ENCODE results near the gene ZNF560.

ZNF560 gene

GRCh38 chr19:9435279-9436268 is 62.8 kb downstream of the ZNF560 start, which contains the start of gene ZNF266:
Gene ZNF266, minus strand, starts transcription at chr19:9435573. Its CDS starts 15,484 bp downstream, at chr19:9420089.
- DNase-seq, result peak; percentile 93

- DNase-seq, result peak; percentile 17
These were observed 66.9 kb downstream of the ZNF560 start for GRCh38 chr19:9431475-9431874.

GRCh38 chr19:9430444-9430843 is 68.0 kb downstream of the ZNF560 start:
- DNase-seq, result no peak

- DNase-seq, result no peak
These were observed 70.5 kb downstream of the ZNF560 start for GRCh38 chr19:9427941-9428340.

Data from activated CD4-positive, alpha-beta T cell treated with anti-CD3 and anti-CD28 coated beads, Interleukin-10, Interleukin-2, amounts not matched to agents 100 ng/mL and 50 ng/mL, durations not matched to agents 16 hours and 8 hours (primary cell).